Muscle of leg (tissue), 11 donors: Measurements from ENCODE around the gene EIF4H. TPM values are rescaled to one million over a fixed set of nuclear protein-coding genes. Genes with fewer than 3 reads are reported as not detected.

Source experiments
- DNase-seq: peaks from one replicate; pipeline ENCODE4 v3.0.0; 2013
- H3K27ac ChIP-seq: one replicate; pipeline ENCODE4 v1.5.1; 2013; ENCODE audit warnings: mild to moderate bottlenecking, low read length, control low read depth
- H3K27me3 ChIP-seq: one replicate; pipeline ENCODE4 v1.6.1; 2013; ENCODE audit warnings: low read length; ENCODE audit not compliant: control insufficient read depth, insufficient read depth
- H3K36me3 ChIP-seq: one replicate; pipeline ENCODE4 v1.6.1; 2013; ENCODE audit warnings: low read length; ENCODE audit not compliant: control insufficient read depth, insufficient read depth
- H3K4me1 ChIP-seq: one replicate; pipeline ENCODE4 v1.6.1; 2013; ENCODE audit warnings: low read length; ENCODE audit not compliant: control insufficient read depth, insufficient read depth
- H3K4me3 ChIP-seq: one replicate; pipeline ENCODE4 v1.5.1; 2013; ENCODE audit warnings: low read length, control low read depth
- H3K9me3 ChIP-seq: replicated peaks from 2 replicates; pipeline ENCODE4 v1.6.1; 2013; ENCODE audit warnings: low read depth, low read length; ENCODE audit not compliant: control insufficient read depth
- WGBS: methylation state at CpG from one replicate; pipeline ENCODE4 v1.1.5; 2013; ENCODE audit warnings: missing lambda C conversion rate; ENCODE audit not compliant: insufficient coverage; 5-methylcytosine and 5-hydroxymethylcytosine counted together
- polyA plus RNA-seq, 8 donors: library from polyadenylated mRNA; unstranded; fragments of 120-200 nt; gene quantifications; one replicate each; pipeline versions ENCODE4 v1.2.1 to v1.2.3, GENCODE V29; 2013; ENCODE audit warnings: inconsistent platforms in 1 of 8, low replicate concordance in 1 of 8; ENCODE audit not compliant: insufficient read length in 8 of 8, insufficient read depth in 1 of 8
- total RNA-seq: library from RNA; stranded (reverse); fragments of 120-200 nt; gene quantifications from one replicate; pipeline ENCODE4 v1.2.4, GENCODE V29; 2013

The EIF4H gene
- total and polyA plus RNA-seq, 9 donors, result 141 to 248 (median 229) TPM

- DNase-seq, result no peak
- H3K4me1 ChIP-seq, result no peaks in the 10 kb centered on the region
- peaks cover 75% of the 10 kb centered on the region for H3K36me3 ChIP-seq
- 63% methylated on average over 4 of the region's 13 CpGs for WGBS
- H3K27me3 ChIP-seq, result no peaks in the 10 kb centered on the region
- no peak overlapping the region for H3K4me3 ChIP-seq
- no peaks in the 10 kb centered on the region for H3K9me3 ChIP-seq
- no peak overlapping the region for H3K27ac ChIP-seq
Measured at GRCh38 chr7:74233655-74234285, 59.6 kb downstream of the EIF4H start.

- 97% methylated on average over 4 of the region's 8 CpGs for WGBS
- no peaks in the 10 kb centered on the region for H3K4me1 ChIP-seq
- no peaks in the 10 kb centered on the region for H3K9me3 ChIP-seq
- H3K27me3 ChIP-seq, result no peaks in the 10 kb centered on the region
- no peak for DNase-seq
- H3K4me3 ChIP-seq, result no peak overlapping the region
- H3K36me3 ChIP-seq, result peaks cover 78% of the 10 kb centered on the region
- H3K27ac ChIP-seq, result no peak overlapping the region
Measured at GRCh38 chr7:74235518-74236268, 61.5 kb downstream of the EIF4H start.

- no CpG with 5 or more reads among the region's 3 CpGs for WGBS
- peaks cover 79% of the 10 kb centered on the region for H3K36me3 ChIP-seq
- no peak overlapping the region for H3K27ac ChIP-seq
- no peak for DNase-seq
- H3K9me3 ChIP-seq, result no peaks in the 10 kb centered on the region
- H3K4me3 ChIP-seq, result no peak overlapping the region
- H3K27me3 ChIP-seq, result no peaks in the 10 kb centered on the region
- no peaks in the 10 kb centered on the region for H3K4me1 ChIP-seq
Measured at GRCh38 chr7:74236284-74236683, 62.1 kb downstream of the EIF4H start.

GRCh38 chr7:74240482-74240881, 66.3 kb downstream of the EIF4H start:
- no peak overlapping the region for H3K4me3 ChIP-seq
- H3K27me3 ChIP-seq, result no peaks in the 10 kb centered on the region
- peaks cover 85% of the 10 kb centered on the region for H3K36me3 ChIP-seq
- 90% methylated on average over 2 of the region's 4 CpGs for WGBS
- no peaks in the 10 kb centered on the region for H3K4me1 ChIP-seq
- H3K9me3 ChIP-seq, result no peaks in the 10 kb centered on the region
- DNase-seq, result no peak
- H3K27ac ChIP-seq, result no peak overlapping the region

GRCh38 chr7:74242122-74242443, 67.9 kb downstream of the EIF4H start:
- WGBS, result no CpG with 5 or more reads among the region's 6 CpGs
- Histone ChIP-seq H3K27me3 (no peaks in the 10 kb centered on the region), H3K36me3 (peaks cover 73% of the 10 kb centered on the region), H3K27ac (no peak overlapping the region), H3K9me3 (no peaks in the 10 kb centered on the region), H3K4me3 (no peak overlapping the region), H3K4me1 (no peaks in the 10 kb centered on the region)
- no peak for DNase-seq

- no peaks in the 10 kb centered on the region for H3K9me3 ChIP-seq
- H3K4me1 ChIP-seq, result no peaks in the 10 kb centered on the region
- no CpG with 5 or more reads among the region's 4 CpGs for WGBS
- H3K27me3 ChIP-seq, result no peaks in the 10 kb centered on the region
- H3K4me3 ChIP-seq, result no peak overlapping the region
- H3K27ac ChIP-seq, result no peak overlapping the region
- peaks cover 64% of the 10 kb centered on the region for H3K36me3 ChIP-seq
- no peak for DNase-seq
Measured at GRCh38 chr7:74246497-74246896, 72.3 kb downstream of the EIF4H start.

Other genes with a start within 250 kb of the EIF4H start
- 142 TPM for gene ELN, start 146.2 kb upstream of the EIF4H start, total RNA-seq
- 100 to 1,000 TPM in 6 of 8 donors, 10 to 100 TPM in 2; 60.4 to 217 (median 161) TPM for gene ELN, start 146.2 kb upstream of the EIF4H start, polyA plus RNA-seq
- gene LIMK1, start 90.6 kb upstream of the EIF4H start, total RNA-seq, result 9.6 TPM
- gene LIMK1, start 90.6 kb upstream of the EIF4H start, polyA plus RNA-seq, result 10 to 100 TPM; 11.2 to 21.9 (median 17.0) TPM
- gene LAT2, start 35.6 kb downstream of the EIF4H start, total RNA-seq, result 2.1 TPM
- 1 to 10 TPM; 3.5 to 4.6 (median 3.9) TPM for gene LAT2, start 35.6 kb downstream of the EIF4H start, polyA plus RNA-seq
- gene RFC2, start 80.0 kb downstream of the EIF4H start, total RNA-seq, result 27.5 TPM
- gene RFC2, start 80.0 kb downstream of the EIF4H start, polyA plus RNA-seq, result 10 to 100 TPM; 30.3 to 39.5 (median 38.3) TPM
- gene CLIP2, start 115.1 kb downstream of the EIF4H start, total RNA-seq, result 11.0 TPM
- gene CLIP2, start 115.1 kb downstream of the EIF4H start, polyA plus RNA-seq, result 10 to 100 TPM; 14.1 to 30.3 (median 21.2) TPM